ENCODE measurements around the gene NPAS1.

The NPAS1 gene

DNA sequence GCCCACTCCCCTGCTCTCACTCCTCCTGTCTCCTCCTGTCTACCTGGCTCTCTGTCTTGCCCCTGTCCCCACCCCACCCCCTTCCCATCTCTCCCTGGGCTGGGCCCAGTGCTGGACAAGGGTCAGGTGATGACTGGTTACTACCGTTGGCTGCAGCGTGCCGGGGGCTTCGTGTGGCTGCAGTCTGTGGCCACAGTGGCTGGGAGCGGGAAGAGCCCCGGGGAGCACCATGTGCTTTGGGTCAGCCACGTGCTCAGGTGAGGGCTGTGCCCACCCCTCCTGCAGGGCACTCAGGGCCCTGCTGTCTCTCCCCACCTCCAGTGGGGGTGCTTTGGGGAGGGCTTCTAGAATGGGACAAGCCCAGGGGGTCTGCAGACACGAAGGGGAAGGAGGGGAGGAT, 21.2 kb downstream of the NPAS1 start:
- no peaks in the 10 kb centered on the region for H3K27me3 ChIP-seq (ENCODE audit: control insufficient read depth in 1 of 2, insufficient read depth in 1 of 2, low read length in 2 of 2)
- no peaks in the 10 kb centered on the region for H3K9me3 ChIP-seq (ENCODE audit: control insufficient read depth, low read length)
- no peak overlapping the region for H3K14ac ChIP-seq (ENCODE audit: low read length in 2 of 2)
- H2AFZ ChIP-seq (ENCODE audit: low read depth, low read length), result no peak overlapping the region
- H4K8ac ChIP-seq (ENCODE audit: low read length), result no peak overlapping the region
- no peak overlapping the region for H3K4ac ChIP-seq (ENCODE audit: low read depth in 1 of 2, low read length in 2 of 2)
- H3K4me2 ChIP-seq (ENCODE audit: low read length, poor library complexity, severe bottlenecking), result no peak overlapping the region
- no peak overlapping the region for H3K18ac ChIP-seq (ENCODE audit: low read depth in 1 of 2, low read length in 2 of 2)
- no peak for DNase-seq
- no peak overlapping the region for H4K91ac ChIP-seq (ENCODE audit: low read length)
- H3K4me1 ChIP-seq (ENCODE audit: control insufficient read depth, insufficient read depth, low read depth, low read length), result no peaks in the 10 kb centered on the region
- no peak overlapping the region for H3K27ac ChIP-seq (ENCODE audit: low read length, poor library complexity, severe bottlenecking)
- no peak overlapping the region for H2BK5ac ChIP-seq (ENCODE audit: low read depth, low read length, poor library complexity, severe bottlenecking)
- no peak overlapping the region for H3K23ac ChIP-seq (ENCODE audit: low read length in 2 of 2)
- H3K36me3 ChIP-seq (ENCODE audit: control insufficient read depth in 1 of 2, insufficient read depth in 2 of 2, low read depth in 1 of 2, low read length in 2 of 2), result peaks cover 0 to 35% of the 10 kb centered on the region in 2 experiments
- peaks cover 16% of the 10 kb centered on the region for H3K79me1 ChIP-seq (replicated peaks; ENCODE audit: low read length, poor library complexity, severe bottlenecking)
- H2BK12ac ChIP-seq (ENCODE audit: low read length in 2 of 2), result no peak overlapping the region
- no peak overlapping the region for H3K9ac ChIP-seq (ENCODE audit: low read length)
- H3K4me3 ChIP-seq (ENCODE audit: insufficient read depth in 1 of 2, low read depth in 1 of 2, low read length in 2 of 2), result no peak overlapping the region
- H2BK15ac ChIP-seq (ENCODE audit: low read depth, poor library complexity, severe bottlenecking), result no peak overlapping the region
- WGBS, result 95% methylated on average over 8 of the region's 8 CpGs
- H2BK120ac ChIP-seq (ENCODE audit: low read depth, low read length), result no peak overlapping the region
- no peak overlapping the region for H2AK5ac ChIP-seq (ENCODE audit: low read length, severe bottlenecking)

DNA sequence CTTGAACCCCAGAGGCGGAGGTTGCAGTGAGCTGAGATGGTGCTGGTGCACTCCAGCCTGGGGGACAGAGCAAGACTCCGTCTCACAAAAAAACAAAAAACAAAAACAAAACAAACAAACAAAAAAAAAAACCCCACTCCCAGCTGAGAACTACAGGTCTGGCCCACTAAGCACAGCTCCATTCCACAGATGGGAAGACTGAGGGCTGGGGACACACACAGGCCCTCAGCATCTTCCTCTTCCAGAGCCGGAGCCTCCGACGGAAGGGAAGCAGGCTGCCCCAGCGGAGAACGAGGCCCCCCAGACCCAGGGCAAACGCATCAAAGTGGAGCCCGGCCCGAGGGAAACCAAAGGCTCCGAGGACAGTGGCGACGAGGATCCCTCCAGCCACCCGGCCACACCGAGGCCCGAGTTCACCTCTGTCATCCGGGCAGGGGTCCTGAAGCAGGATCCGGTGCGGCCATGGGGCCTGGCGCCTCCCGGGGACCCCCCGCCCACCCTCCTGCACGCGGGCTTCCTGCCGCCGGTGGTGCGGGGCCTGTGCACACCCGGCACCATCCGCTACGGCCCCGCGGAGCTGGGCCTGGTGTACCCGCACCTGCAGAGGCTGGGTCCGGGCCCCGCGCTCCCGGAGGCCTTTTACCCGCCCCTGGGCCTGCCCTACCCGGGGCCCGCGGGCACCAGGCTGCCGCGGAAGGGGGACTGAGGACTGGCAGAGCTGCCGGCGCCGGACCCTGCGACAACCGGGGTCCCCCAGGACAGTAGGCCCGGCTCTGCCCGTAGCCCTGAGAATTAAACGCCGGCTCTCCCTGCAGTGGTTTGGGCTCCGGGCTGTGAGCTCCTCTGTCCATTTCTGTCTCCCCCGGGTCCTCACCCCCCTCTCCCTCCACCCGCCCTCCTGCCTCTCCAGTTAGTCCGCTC, 25.6 kb downstream of the NPAS1 start:
- Histone ChIP-seq H3K79me1 (replicated peaks; ENCODE audit: low read length, poor library complexity, severe bottlenecking) (peaks cover 36% of the 10 kb centered on the region), H3K4ac (ENCODE audit: low read depth in 1 of 2, low read length in 2 of 2) (no peak overlapping the region), H3K9me3 (ENCODE audit: control insufficient read depth, low read length) (no peaks in the 10 kb centered on the region), H3K9ac (ENCODE audit: low read length) (no peak overlapping the region), H4K91ac (ENCODE audit: low read length) (no peak overlapping the region), H3K27me3 (ENCODE audit: control insufficient read depth in 1 of 2, insufficient read depth in 1 of 2, low read length in 2 of 2) (no peaks in the 10 kb centered on the region), H3K14ac (ENCODE audit: low read length in 2 of 2) (no peak overlapping the region), H3K27ac (ENCODE audit: low read length, poor library complexity, severe bottlenecking) (no peak overlapping the region), H2BK12ac (ENCODE audit: low read length in 2 of 2) (no peak overlapping the region), H2AFZ (ENCODE audit: low read depth, low read length) (no peak overlapping the region), H2BK15ac (ENCODE audit: low read depth, poor library complexity, severe bottlenecking) (no peak overlapping the region), H3K18ac (ENCODE audit: low read depth in 1 of 2, low read length in 2 of 2) (no peak overlapping the region), H3K4me2 (ENCODE audit: low read length, poor library complexity, severe bottlenecking) (no peak overlapping the region), H3K4me3 (ENCODE audit: insufficient read depth in 1 of 2, low read depth in 1 of 2, low read length in 2 of 2) (no peak overlapping the region), H4K8ac (ENCODE audit: low read length) (no peak overlapping the region), H2BK5ac (ENCODE audit: low read depth, low read length, poor library complexity, severe bottlenecking) (no peak overlapping the region), H2AK5ac (ENCODE audit: low read length, severe bottlenecking) (no peak overlapping the region), H3K23ac (ENCODE audit: low read length in 2 of 2) (no peak overlapping the region), H2BK120ac (ENCODE audit: low read depth, low read length) (no peak overlapping the region), H3K4me1 (ENCODE audit: control insufficient read depth, insufficient read depth, low read depth, low read length) (peaks cover 9% of the 10 kb centered on the region), H3K36me3 (ENCODE audit: control insufficient read depth in 1 of 2, insufficient read depth in 2 of 2, low read depth in 1 of 2, low read length in 2 of 2) (peaks cover 0 to 36% of the 10 kb centered on the region in 2 experiments)
- WGBS, result 94% methylated on average over 38 of the region's 56 CpGs
- DNase-seq, result no peak

DNA sequence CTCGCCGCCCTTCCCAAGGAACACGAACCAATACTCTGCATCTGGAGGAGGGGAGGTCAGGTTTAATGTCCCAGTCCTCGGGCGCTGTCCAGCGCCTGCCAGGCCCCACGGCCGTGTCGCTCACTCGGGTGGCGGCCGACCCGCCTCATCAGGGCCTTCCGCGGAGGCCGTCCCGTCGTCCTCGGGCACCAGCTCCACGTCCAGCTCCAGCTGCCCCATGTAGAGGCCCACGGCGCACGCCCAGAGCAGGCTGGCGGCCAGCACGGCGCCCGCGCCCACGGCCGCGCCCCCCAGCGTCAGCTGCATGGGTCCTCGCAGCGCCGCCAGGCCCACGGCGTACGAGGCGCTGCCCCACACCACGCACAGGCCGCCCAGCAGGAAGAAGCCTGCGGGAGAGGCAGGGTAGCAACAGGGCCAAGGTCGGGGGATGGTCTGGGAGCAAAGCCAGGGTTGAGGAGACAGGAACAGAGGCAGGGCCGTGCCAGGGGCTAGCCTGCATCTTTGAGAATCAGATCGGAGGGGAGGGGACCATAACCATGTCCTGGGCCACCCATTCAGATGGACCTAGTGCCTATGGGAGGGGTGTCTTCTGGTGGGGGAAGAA, 26.3 kb downstream of the NPAS1 start:
- H3K4me3 ChIP-seq (ENCODE audit: insufficient read depth in 1 of 2, low read depth in 1 of 2, low read length in 2 of 2), result no peak overlapping the region
- H3K27me3 ChIP-seq (ENCODE audit: control insufficient read depth in 1 of 2, insufficient read depth in 1 of 2, low read length in 2 of 2), result no peaks in the 10 kb centered on the region
- no peak overlapping the region for H2BK120ac ChIP-seq (ENCODE audit: low read depth, low read length)
- H2BK12ac ChIP-seq (ENCODE audit: low read length in 2 of 2), result no peak overlapping the region
- H3K27ac ChIP-seq (ENCODE audit: low read length, poor library complexity, severe bottlenecking), result no peak overlapping the region
- no peak overlapping the region for H4K8ac ChIP-seq (ENCODE audit: low read length)
- no peak overlapping the region for H3K23ac ChIP-seq (ENCODE audit: low read length in 2 of 2)
- no peak overlapping the region for H3K9ac ChIP-seq (ENCODE audit: low read length)
- H3K14ac ChIP-seq (ENCODE audit: low read length in 2 of 2), result no peak overlapping the region
- peaks cover 34% of the 10 kb centered on the region for H3K79me1 ChIP-seq (replicated peaks; ENCODE audit: low read length, poor library complexity, severe bottlenecking)
- no peak overlapping the region for H2AK5ac ChIP-seq (ENCODE audit: low read length, severe bottlenecking)
- no peak overlapping the region for H3K4ac ChIP-seq (ENCODE audit: low read depth in 1 of 2, low read length in 2 of 2)
- no peaks in the 10 kb centered on the region for H3K9me3 ChIP-seq (ENCODE audit: control insufficient read depth, low read length)
- WGBS, result 96% methylated on average over 43 of the region's 45 CpGs
- no peak overlapping the region for H2BK5ac ChIP-seq (ENCODE audit: low read depth, low read length, poor library complexity, severe bottlenecking)
- peak overlapping the region; percentile 4 for H4K91ac ChIP-seq (ENCODE audit: low read length)
- H2BK15ac ChIP-seq (ENCODE audit: low read depth, poor library complexity, severe bottlenecking), result no peak overlapping the region
- no peak overlapping the region for H3K4me2 ChIP-seq (ENCODE audit: low read length, poor library complexity, severe bottlenecking)
- H3K18ac ChIP-seq (ENCODE audit: low read depth in 1 of 2, low read length in 2 of 2), result no peak overlapping the region
- H2AFZ ChIP-seq (ENCODE audit: low read depth, low read length), result no peak overlapping the region
- DNase-seq, result no peak
- peaks cover 0 to 30% of the 10 kb centered on the region in 2 experiments for H3K36me3 ChIP-seq (ENCODE audit: control insufficient read depth in 1 of 2, insufficient read depth in 2 of 2, low read depth in 1 of 2, low read length in 2 of 2)
- peaks cover 9% of the 10 kb centered on the region for H3K4me1 ChIP-seq (ENCODE audit: control insufficient read depth, insufficient read depth, low read depth, low read length)

DNA sequence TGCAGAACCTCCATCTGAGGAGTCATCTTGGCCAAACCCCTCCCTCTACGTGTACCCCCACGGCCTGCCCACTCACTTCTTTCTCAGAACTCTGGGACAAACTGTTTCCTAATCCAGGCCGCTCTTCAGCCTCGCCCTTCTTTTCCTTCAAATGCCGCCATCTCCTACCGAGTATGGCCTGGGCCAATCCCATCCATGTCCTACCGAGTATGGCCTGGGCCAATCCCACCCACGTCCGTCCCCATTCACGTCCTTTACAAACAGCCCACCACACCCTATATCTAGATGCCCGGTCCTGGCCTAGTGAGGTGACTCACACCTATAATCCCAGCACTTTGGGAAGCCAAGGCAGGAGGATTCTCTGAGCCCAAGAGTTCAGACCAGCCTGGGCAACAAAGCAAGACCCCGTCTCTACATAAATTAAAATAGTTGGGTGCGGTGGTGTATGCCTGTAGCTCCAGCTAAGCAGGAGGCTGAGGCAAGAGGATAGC, 27.7 kb downstream of the NPAS1 start:
- peaks cover 0 to 24% of the 10 kb centered on the region in 2 experiments for H3K36me3 ChIP-seq (ENCODE audit: control insufficient read depth in 1 of 2, insufficient read depth in 2 of 2, low read depth in 1 of 2, low read length in 2 of 2)
- H3K23ac ChIP-seq (ENCODE audit: low read length in 2 of 2), result no peak overlapping the region
- H3K18ac ChIP-seq (ENCODE audit: low read depth in 1 of 2, low read length in 2 of 2), result no peak overlapping the region
- no peaks in the 10 kb centered on the region for H3K9me3 ChIP-seq (ENCODE audit: control insufficient read depth, low read length)
- peaks cover 9% of the 10 kb centered on the region for H3K4me1 ChIP-seq (ENCODE audit: control insufficient read depth, insufficient read depth, low read depth, low read length)
- H2BK5ac ChIP-seq (ENCODE audit: low read depth, low read length, poor library complexity, severe bottlenecking), result no peak overlapping the region
- peak overlapping the region; percentile 62 for H3K4me2 ChIP-seq (ENCODE audit: low read length, poor library complexity, severe bottlenecking)
- 94% methylated on average over 13 of the region's 13 CpGs for WGBS
- DNase-seq, result no peak
- H2BK120ac ChIP-seq (ENCODE audit: low read depth, low read length), result no peak overlapping the region
- no peak overlapping the region for H4K91ac ChIP-seq (ENCODE audit: low read length)
- no peak overlapping the region for H2AK5ac ChIP-seq (ENCODE audit: low read length, severe bottlenecking)
- no peak overlapping the region for H2BK12ac ChIP-seq (ENCODE audit: low read length in 2 of 2)
- H4K8ac ChIP-seq (ENCODE audit: low read length), result peak overlapping the region; percentile 91
- peak overlapping the region; percentile 54 to 88 for H3K4me3 ChIP-seq (ENCODE audit: insufficient read depth in 1 of 2, low read depth in 1 of 2, low read length in 2 of 2)
- H3K9ac ChIP-seq (ENCODE audit: low read length), result peak overlapping the region; percentile 53
- no peak overlapping the region for H3K14ac ChIP-seq (ENCODE audit: low read length in 2 of 2)
- no peak overlapping the region for H3K27ac ChIP-seq (ENCODE audit: low read length, poor library complexity, severe bottlenecking)
- no peak overlapping the region for H3K4ac ChIP-seq (ENCODE audit: low read depth in 1 of 2, low read length in 2 of 2)
- H3K79me1 ChIP-seq (replicated peaks; ENCODE audit: low read length, poor library complexity, severe bottlenecking), result peaks cover 32% of the 10 kb centered on the region
- H2AFZ ChIP-seq (ENCODE audit: low read depth, low read length), result no peak overlapping the region
- no peaks in the 10 kb centered on the region for H3K27me3 ChIP-seq (ENCODE audit: control insufficient read depth in 1 of 2, insufficient read depth in 1 of 2, low read length in 2 of 2)
- no peak overlapping the region for H2BK15ac ChIP-seq (ENCODE audit: low read depth, poor library complexity, severe bottlenecking)

All from mesenchymal stem cell (in vitro differentiated cells and primary cell).